Measurements from ENCODE around the gene BMP6.

Gene BMP6

DNA sequence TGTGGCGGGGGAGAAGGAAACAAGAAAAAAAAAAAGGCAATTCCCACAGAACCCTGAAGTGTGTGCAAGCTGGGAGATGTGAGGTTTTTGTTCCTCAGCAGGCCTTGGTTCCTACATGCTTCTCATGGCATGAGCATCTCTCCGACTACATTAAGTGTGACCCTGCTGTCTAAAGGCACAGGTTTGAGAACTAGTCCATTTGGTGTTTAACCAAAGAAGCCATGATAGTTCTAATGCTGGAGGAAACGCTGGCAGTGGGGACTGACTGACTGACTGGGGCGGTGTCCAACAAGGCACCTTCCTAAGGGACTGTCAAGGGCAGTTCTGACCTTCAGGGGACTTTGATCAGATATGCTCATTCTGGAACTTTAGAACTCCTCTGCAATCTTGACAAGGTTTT lies 180.8 kb downstream of the BMP6 start:
- TF ChIP-seq, protein P1, sequence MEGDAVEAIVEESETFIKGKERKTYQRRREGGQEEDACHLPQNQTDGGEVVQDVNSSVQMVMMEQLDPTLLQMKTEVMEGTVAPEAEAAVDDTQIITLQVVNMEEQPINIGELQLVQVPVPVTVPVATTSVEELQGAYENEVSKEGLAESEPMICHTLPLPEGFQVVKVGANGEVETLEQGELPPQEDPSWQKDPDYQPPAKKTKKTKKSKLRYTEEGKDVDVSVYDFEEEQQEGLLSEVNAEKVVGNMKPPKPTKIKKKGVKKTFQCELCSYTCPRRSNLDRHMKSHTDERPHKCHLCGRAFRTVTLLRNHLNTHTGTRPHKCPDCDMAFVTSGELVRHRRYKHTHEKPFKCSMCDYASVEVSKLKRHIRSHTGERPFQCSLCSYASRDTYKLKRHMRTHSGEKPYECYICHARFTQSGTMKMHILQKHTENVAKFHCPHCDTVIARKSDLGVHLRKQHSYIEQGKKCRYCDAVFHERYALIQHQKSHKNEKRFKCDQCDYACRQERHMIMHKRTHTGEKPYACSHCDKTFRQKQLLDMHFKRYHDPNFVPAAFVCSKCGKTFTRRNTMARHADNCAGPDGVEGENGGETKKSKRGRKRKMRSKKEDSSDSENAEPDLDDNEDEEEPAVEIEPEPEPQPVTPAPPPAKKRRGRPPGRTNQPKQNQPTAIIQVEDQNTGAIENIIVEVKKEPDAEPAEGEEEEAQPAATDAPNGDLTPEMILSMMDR (IDR thresholded peaks at IDR 0.05; ENCODE audit: low read depth, low read length) = no peak
- DNase-seq (ENCODE audit: low read depth in 2 of 2) = no peak
- no peak overlapping the region for H3K4me3 ChIP-seq (replicated peaks in 1 of 2; ENCODE audit: low read depth in 2 of 2, low read length in 2 of 2)

DNA sequence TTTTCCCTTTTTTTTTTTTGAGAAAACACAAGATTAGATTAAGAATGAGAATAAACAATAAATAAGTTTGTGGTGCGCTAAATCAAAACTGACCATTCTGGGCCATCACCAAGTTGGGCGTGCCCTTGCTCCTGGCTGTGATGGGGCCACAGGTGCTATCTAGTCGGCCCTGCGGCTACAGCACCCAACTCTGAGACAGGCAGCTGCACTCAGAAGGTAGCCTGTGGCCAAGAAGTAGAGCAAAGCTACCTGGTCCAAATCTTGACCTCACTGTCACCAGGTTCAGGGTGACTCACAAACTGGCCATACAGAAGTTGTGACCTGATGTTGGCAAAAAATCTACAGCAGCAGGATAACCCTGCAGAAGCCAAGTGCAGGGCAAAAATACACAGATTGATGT lies 181.3 kb downstream of the BMP6 start:
- H3K4me3 ChIP-seq (replicated peaks in 1 of 2; ENCODE audit: low read depth in 2 of 2, low read length in 2 of 2) = no peak overlapping the region
- no peak for DNase-seq (ENCODE audit: low read depth in 2 of 2)
- TF ChIP-seq, protein P1 (IDR thresholded peaks at IDR 0.05; ENCODE audit: low read depth, low read length) = no peak

DNA sequence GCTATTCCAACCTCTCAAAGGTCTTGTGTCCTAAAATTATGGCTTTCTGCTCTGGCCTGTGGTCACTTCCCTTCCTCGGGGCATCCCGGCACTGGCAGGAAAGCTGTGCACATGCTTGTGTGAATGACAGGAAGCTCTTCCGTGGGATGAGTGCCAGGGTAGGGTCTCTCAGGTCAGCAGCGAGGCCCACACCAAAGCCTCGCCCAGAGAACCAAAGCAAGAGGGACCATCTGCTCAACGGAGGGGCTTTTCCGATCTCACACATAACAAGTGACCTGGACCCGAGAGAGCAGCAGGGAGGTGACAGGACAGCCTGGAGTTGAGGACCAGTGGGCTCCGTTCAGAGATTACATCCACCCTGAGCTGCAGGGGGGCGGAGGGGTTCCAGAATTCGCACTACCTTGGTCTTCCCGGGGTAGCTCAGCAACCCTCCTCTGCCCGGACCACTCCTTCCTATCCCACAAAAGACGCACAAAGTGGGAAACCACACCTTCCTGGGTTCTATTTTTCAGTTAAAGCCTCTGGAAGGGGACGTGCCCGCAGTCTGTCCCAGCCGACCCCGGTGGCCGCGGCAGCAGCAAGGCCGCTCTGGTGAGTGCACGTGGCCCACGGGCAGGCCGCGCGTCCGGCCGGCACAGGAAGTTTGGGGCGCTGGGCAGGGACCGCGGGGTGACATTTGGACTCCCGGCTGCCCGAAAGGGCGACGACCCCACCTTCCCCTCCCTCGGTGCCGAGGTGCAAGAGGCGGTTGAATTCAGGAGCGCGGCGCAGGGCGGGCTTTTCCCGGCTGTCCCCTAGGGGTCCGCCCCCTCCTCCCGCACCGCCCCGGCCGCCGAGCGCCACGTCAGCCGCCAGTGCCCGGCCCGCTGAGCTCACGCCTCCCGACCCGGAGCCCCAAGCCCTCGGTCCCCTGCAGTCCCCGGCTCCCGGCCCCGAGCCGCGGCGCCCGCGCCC lies 183.7 kb downstream of the BMP6 start:
- TF ChIP-seq, protein P1 (IDR thresholded peaks at IDR 0.05; ENCODE audit: low read depth, low read length) = no peak
- peak overlapping the region; percentile 64 to 78 for H3K4me3 ChIP-seq (replicated peaks in 1 of 2; ENCODE audit: low read depth in 2 of 2, low read length in 2 of 2)
- DNase-seq (ENCODE audit: low read depth in 2 of 2) = peak; percentile 55 to 56

DNA sequence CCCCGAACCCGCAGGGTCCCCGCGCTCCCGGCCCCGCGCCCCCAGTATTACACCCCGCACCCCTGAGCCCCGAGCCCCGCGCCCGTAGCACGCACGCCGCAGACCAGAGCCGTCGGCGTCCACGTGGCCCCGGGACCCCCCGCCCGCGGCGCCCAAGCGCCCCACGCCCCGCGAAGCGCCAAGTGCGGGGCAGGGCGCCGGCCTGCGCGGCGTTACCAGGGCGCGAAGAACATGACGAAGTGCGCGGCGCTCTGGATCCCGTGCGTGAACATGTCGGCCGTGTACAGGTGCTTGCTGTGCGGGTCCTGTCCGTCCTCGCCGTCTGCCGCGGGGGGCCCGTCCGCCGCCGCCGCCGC lies 184.4 kb downstream of the BMP6 start:
- peak in 1 of 2 donors; percentile 30 for DNase-seq (ENCODE audit: low read depth in 2 of 2)

DNA sequence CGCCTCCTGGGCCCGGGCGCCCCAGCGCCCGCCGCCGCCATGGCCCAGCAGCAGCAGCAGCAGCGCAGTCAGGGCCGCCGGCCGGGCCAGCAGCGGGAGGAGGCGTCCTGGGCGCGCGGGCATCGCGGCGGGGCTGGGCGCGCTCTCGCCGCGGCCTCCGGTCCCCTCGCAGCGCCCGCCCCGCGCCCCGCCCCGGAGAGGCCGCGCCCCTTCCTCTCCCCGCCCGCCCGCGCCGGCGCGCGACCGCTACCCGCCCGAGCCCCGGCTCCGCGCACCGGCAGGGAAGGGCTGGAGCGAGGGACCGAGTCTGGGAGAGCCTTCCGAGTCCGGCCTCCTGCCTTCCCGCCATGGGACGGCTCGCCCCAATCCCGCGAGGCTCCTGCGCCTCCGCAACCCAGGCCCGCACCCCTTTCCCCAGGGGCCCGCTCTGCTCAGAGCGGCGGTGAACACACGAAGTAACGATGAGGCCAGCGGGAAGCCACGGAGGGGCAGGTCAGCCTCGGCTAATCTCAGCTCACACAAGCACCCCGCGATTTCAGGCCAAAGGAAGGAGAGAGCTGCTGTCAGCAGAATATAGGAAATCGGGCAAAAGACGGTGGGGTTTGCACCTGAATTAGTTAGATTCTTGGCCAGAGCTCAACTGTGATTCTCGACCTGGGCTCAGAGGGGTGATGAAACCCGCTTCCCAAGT lies 184.9 kb downstream of the BMP6 start, which contains the start of gene TXNDC5:
Gene TXNDC5 (minus strand): TSS at position 135 of the 691 bp plus-strand sequence. CDS start 12 bp downstream, at position 123.
- H3K4me3 ChIP-seq (replicated peaks in 1 of 2; ENCODE audit: low read depth in 2 of 2, low read length in 2 of 2) = peak within 1 kb of the TSS; percentile 64 to 78
- peak; percentile 68 to 81 for DNase-seq (ENCODE audit: low read depth in 2 of 2)
- TF ChIP-seq, protein P1 (IDR thresholded peaks at IDR 0.05; ENCODE audit: low read depth, low read length) = no peak

More for the DNA sequence above, 184.4 kb downstream of the BMP6 start:
- TF ChIP-seq, protein P1 (IDR thresholded peaks at IDR 0.05; ENCODE audit: low read depth, low read length) = no peak
- peak overlapping the region; percentile 61 to 78 for H3K4me3 ChIP-seq (replicated peaks in 1 of 2; ENCODE audit: low read depth in 2 of 2, low read length in 2 of 2)

DNA sequence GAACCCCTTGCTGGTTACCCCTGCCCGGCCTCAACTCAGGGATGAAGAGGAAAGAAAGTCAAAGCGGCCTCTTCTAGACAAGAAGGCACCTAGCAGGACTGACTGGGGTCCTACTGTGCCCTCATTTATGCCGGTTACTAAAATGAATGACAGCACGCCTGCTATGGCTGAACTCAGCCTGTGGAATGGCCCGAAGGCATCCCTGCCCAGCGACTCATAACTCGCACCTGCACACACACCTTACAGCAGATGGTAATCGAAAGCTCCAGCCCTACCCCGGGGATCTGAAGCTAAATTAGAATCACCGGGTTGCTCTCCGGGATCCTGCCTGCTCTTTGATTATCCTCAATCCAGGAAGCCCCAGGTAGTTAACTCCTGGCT lies 185.4 kb downstream of the BMP6 start:
- no peak for DNase-seq (ENCODE audit: low read depth in 2 of 2)
- H3K4me3 ChIP-seq (replicated peaks in 1 of 2; ENCODE audit: low read depth in 2 of 2, low read length in 2 of 2) = peak overlapping the region; percentile 56 to 78
- TF ChIP-seq, protein P1 (IDR thresholded peaks at IDR 0.05; ENCODE audit: low read depth, low read length) = no peak
